COLO829 (cell line): Measurements from ENCODE around the gene SIK1.
"Not testable (repeated sequence)": the region's sequence is repeated elsewhere in the genome, so short reads cannot be mapped to it uniquely, and the experiment has no call there.

Experiments
- DNase-seq: peaks from one replicate; pipeline ENCODE4 v3.0.0; 2012; ENCODE audit warnings: low spot score

SIK1 gene

DNA sequence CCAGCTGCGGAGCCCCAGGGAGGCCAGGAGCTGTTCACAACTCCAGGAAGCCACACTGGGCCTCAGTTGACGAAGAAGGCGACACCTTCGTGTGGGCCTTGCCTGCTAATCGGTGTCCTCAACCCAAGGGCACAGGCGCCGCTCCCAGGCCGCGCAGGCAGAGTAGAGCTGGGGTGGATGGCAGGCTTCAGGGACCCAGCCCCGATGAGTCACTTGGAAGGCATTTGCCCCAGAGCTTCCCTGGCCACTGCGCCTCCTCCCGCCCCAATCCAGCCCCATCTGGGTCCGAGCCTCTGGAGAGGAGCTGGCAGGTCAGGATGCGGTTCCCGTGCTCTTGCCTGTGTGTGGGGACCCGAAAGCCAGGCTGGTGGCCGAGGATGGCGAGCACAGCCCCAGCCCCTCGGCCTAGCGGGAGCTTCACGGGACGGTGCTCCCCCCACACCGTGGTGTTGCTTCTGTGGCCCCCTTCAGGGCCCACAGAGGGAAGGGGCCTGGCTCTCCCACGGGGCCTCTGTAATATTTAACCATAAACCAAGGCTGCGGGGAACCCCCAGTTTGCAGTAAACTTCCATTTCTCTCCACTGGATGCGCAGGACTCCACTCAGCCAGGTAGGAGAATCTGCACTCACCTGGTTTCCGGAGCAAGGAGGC lies 30.0 kb downstream of the SIK1 start:
- DNase-seq: not testable (repeated sequence)

DNA sequence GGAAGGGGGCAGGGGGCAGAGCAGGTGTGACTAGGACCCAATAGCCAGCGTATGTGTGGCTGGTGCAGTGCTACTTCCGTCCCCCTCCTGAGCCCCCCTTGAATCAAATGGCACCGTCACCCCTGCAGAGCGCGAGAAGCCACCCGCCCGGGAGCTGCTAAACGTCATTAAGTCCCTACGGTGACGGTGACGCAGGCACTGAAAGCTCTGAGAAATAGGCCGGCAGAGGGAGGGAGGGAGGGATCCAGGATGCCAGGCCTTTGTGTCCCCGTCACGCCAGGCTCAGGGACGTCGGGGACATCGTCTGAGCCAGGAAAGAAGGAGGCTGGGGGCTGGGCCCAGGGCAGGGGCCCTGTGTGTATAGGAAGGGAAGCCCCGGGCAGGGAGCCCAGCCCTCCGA lies 43.6 kb downstream of the SIK1 start:
- not testable (repeated sequence) for DNase-seq

DNA sequence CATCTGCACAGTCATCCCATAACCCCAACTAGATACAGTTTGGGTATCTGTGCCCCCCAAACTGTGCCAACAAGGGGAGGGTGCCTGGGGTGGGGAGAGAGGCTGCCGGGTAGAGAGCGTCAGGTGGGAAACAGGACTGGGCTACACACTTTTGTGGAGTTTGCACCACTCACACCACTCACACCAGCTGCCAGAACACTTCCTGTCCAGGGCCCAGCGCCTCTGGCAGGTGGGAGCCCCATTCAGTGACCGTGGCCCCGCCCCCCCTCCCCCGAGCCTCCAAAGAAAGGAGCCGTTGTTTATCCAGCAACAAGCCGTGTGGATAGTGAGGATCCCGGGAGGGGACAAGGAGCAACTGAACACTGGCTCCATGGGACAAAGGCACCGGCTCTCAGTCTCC lies 44.0 kb downstream of the SIK1 start:
- DNase-seq: not testable (repeated sequence)

DNA sequence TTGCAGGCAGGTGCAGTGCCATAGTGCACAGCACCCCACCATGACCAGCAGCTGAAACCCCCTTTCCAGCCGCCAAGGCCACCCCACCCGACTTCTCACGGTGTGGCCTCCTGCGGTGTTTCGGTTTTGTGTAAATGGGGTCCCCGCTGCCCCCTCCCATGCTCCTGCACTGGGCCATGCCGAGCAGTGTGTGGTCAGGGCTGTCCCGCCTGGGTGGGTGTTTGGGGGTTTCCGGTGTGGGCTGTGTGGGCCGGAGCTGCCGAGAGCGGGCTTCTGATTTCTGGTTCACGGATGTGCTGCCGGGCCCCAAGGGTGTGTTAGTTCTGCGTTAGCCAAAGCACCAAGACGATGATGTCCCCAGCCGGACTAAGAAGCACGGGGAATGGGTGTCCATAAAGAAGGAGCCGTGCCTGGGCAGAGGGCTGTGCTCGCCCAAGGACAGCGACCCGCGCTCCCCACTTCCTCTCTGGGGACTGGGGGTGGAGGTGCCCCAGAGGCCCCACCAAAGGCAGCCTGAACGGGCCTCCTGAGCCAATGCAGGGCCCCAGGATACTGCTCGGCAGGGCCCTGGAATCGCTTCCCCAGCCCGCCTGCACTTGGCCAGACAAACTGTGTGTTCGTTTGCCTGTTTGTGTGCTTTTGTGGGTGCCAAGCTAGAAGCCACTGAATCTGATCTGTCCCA lies 45.9 kb downstream of the SIK1 start:
- DNase-seq: not testable (repeated sequence)

DNA sequence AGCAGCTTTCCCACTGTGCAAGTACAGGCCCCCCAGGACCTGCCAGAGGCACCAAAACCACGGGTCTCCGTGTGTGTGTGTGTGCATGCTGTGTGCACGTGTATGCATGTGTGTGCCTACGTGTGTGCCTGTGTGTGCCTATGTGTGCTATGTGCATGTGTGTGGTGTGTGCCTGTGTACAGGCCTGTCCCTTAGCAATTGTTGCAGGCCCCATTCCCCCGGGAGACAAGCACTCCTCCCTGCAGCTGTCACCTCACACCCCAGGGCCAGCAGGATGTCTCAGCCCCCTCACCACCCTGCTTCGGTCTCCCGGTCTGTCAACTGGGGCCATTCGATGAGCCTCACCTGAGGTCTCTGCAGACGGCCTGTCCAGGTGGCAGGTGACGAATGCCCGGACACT lies 46.6 kb downstream of the SIK1 start:
- not testable (repeated sequence) for DNase-seq

DNA sequence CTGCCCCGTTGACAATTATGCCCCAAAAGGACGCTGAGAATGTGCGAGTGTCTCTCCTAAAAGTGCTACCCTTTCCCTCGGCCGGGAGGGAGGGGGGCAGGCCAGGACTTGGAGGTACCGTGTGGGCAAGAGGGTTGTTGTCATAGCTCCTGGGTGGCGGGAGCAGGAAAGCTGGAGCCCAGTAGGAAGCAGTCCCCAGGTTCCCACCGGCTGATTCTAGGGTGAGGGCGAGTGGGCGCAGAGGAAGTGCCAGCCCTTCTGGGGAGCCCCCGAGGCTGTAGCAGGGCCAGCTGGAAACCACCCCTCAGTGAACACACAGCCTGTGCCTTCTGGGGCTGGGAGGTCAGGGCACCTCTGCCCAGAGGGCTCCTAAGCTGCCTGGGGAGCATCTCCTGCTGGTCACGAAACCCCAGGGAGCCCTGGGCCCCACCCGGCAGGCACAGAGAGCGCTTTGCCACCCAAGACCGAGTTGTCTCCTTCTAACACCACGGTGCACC lies 47.3 kb downstream of the SIK1 start:
- DNase-seq: not testable (repeated sequence)

DNA sequence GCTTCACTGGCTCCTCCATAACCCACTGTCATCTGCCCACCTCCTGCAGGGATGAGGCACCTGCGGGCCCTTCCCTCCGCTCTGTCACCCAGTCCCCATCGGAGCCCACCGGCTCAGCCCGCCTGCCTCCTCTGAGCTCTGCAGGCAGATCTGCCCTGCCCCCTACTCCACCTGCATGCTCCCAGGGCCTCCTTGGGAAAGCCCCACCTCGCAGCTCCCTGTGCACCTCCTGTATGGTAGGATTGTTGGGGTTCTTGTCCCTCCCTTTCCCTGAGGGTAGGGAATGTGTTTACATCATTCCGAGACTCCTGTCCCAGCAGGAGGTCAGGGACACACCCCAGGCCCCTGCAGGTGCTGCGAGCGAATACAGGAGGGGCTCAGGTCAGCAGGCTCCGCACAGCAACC lies 50.5 kb downstream of the SIK1 start:
- no peak for DNase-seq

DNA sequence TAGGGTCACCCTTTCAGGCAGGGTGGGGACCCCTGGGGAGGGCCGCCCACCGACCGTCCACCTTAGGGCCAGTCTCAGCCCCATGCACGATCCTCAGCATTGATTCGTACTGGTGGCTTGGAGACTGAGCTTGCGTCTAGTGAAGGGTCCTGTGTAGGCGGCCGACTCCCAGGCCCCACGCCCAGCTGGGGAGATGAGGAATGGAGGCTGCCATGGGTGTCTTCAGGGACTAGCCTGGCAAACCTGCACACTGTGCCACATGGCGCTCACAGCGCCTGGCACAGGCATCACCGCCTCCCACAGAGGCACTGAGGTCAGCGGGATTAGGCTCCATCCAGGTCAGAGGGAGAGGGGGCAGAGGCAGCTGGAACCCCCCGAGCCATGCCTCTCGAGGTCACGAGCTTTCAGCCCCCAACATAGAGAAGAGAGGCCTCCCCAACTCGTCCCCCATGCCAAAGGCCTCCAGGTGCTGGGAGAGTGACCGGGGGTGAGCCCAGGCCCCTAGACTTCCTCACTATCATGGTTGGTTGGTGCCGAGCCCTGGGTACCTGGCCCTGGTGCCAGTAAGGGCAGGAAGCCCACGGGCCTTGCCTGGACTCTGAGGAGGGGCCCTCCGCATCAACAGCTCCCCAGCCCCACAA lies 51.0 kb downstream of the SIK1 start:
- DNase-seq: no peak

DNA sequence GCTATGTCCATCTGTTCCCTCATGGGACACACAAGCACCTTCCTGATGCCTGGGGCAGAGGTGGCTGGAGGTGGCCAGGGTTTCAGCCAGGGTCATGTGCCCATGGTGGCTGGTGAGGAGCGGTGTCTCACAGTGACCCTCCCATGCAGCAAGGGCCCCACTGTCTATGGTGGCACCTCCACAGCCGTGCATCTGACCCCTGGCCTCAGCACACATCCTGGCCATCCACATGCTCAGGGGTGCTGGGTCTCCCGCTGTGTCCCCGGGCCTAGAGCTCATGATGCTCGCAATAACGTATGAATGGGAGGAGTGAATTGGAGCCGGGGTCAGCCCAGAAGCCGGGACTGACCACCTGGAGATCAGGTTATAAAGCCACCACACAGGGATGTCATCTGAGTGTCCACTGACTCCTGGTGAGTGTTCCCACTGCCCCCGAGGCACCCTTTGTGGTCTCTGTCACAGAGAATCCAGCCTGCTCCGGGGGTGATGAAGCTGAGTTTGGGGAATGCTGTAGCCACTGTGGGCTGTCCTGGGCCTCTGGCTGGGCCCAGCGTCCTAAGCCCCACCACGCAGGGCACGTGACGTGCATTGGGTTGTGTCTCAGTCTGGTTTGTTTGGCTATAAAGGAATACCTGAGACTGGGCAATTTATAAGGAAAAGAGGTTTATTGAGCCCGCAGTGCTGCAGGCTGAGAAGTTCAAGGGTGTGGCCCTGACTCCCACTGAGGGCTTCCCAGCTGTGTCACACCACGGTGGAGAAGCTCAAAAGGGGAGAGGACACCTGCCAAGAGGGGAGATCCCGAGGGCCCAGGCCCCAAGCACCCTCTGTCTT lies 51.7 kb downstream of the SIK1 start:
- no peak for DNase-seq

DNA sequence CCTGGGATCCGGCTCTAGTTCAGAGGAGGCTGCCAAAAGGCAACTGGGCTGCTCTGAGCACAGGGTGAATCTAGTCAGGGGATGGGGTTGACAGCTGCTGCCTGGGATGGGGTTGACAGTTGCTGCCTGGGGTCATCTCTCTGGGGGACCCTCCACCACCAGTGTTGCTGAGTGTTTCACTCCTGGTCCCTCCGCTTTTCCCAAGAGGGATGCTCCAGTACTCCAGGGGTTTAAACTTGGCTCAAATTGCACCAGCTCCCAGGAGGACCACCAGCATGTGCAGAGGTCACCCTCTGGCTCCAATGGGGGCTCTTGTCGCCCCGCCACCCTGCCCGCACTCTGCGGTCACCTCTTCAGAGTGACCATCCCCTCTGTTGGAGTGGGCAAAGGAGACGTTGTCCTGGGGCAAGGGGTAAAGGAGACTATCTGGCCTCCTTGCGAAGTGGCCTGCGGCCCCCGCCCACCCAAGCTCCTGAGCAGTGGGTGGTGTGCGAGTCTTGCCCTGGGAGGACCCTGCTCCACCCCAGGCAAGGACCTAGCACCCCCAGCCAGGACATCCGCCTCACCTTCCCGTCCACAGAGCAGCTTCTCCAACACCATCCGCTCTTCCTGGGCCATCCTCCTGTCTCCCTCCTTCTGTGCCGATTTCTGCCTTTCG lies 52.6 kb downstream of the SIK1 start:
- DNase-seq: no peak

DNA sequence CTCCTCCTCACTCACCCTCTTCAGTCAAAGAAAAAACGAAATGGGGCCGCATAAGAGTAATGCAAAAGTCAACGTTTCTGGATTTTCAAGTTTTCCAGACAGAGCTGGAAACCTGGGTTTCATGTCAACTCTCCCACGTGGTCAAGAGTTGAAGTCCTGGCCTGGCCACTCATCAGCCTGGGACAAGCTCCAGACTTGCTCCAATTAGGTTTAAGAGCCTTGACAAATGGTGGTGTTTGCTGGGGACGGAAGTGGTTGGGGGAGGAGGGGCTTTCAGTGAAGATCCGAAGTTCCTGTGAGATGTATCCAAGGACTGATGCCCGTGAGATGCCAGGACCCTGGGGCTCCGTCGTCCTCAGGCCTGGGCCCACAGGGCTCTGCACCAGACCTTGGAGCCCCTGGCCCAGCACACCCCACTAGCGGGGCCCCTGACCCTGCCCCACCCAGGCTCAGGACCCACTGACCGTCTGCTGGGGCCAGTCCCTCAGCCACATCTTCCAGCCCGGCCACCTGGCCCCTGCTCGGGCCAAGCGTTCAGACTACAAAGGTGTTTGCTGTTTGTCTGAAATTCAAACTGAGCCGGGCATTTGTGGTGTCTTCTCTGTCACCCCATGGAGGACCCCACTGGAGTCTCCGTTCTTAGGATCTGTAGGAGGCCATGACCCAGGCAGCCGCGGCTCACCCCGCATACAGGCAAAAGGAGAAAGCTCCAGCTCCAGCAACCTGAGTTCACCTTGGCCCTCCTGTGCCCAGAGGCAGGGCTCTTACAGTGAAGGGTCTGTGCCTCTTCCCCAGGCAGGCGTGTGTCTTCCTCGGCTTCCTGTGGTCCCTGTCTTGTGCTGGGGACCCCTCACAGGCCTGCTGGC lies 53.3 kb downstream of the SIK1 start:
- DNase-seq: no peak

DNA sequence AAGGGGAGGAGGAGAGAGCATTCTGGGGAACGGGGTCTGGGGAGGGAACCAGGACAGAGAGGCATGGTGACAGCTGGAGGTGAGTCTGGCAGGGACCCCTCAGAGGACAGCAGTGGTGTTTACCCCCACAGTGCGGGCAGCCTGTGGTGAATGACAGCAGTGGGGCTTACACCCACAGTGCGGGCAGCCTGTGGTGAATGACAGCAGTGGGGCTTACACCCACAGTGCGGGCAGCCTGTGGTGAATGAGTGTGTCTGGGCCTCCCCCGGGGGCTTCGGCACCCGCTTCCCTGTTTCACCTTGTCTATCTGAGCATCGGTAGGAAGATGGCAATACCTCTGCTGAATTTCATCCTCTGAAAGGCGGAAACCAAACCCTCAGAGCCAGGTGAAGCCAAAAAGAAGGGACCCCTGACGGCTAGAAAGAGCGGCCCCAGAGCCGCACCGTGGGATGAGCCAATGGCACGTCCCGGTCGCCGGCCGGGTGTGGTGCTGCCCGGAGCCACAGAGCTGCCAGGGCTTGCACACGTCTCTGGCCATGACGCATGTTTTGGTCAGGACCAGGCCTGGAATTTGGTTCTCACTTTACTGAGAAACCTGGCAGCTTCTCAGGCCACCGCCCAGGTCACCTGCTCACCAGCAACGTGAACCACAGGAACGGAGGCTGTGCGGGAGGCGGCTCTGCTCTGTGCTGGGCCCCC lies 54.1 kb downstream of the SIK1 start:
- DNase-seq: no peak

DNA sequence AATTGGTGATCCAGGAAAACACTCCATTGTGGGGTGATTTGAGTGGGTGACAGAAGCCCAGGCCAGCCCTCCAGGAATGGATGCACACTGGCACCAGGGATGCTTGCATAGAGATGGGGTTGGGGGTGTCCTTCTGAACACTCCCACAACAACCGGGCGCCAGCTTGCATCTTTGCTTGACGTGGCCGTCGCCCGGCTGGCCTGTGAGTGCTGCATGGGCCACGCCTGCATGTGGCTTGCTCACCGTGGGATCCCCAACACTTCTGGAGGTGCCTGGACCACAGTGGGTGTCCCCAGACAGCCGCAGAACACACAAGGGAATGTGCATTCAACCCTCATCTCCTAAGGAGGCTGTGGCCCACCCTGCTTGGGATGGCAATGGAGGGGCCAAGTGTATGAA lies 55.1 kb downstream of the SIK1 start:
- no peak for DNase-seq

DNA sequence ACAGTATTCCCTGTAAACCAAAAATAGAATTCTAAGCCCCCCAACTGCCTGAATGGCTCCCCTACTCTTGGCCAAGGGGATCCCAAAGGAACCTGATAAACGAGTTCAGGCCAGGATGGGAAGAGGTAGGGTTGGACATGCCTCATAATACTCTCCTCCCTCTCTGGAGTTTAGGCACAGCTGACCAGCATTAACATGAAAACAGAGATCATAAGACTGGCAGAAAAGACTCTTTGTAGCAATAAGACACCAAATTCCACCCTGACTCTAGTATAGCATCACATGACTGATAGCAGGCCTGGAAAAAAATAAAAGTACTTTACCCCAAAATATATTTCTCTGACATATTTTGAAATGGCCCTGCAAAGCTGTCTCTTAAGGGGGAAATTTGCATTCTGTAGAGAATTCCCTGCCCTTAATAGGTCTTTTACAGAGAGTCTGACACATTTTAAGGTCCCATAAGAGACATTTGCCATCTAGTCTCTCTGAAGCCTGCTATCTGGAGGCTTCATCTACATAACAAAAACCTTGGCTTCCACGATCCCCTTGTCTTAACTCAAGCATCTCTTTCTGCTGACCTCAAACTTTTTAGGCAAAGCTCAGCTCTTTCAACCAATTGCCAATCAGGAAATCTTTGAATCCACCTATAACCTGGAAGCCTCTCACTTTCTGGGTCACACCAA lies 55.9 kb downstream of the SIK1 start:
- DNase-seq: no peak

DNA sequence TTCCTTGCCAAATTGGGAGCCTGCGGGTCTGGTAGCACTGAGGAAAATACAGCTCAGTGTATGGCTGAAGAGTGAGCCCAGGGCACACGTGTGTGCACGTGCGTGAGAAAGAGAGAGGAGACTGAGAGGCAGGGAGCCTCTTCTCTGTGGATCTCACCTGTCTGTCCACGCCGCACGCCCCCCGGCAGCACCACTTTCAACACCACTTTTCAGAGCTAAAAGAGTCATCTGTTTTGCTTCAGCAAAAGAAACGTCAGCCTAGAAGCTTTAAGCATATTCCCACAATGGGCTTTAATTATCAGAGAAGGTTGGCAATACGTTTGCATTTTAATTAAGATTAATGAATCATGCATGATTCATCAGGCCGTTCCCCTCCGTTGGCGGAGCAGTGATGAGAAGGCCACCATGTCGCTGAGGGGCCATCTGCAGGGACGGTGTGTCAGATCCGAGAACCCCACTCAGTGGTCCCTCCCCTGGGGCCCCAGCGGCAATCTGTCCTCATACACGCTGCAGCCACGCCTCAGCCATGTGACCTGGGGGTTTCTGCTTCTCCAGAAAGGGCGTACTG lies 56.8 kb downstream of the SIK1 start:
- peak; percentile 59 for DNase-seq

DNA sequence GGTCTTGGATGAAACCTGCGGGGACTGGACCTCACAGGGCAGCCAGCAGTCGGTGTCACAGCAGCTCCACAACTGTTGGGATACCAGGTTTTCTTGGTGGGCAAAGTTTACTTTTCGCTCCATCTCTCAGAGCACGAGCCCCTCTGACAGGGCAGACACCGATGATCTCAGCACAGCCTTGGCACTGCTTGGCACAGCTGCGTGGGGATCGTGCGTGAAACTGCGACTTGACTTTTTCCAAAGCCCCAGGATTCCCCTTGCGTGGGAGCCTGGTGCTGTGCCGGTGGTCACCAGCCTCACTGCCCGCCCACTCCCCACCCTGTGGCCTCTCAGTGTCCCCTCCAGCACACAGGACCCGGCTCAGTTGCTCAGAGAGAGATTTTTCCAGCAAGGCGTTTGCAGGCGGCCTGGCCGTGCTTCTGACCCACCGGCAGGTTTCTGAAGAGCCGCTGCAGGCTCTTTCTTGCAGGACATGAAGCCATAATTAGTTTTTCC lies 57.3 kb downstream of the SIK1 start:
- DNase-seq: no peak

DNA sequence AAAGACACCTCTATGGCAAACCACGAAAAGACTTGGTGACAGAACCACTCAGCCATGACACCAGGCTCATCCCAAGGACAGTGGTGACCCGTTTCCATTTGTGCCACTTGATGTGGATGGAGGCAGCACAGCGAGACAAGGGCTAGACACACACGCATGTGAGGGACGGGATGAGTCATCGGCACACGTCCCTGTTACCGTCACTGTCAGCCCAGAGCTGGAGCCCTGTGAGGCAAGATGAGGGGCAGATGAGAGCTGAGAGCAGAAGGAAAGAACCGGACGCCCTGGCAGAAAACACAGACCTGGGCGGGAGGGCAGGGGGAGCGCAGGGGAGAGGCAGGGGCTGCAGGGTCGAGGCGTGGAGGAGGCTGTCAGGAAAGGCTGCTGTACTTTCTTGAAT lies 57.8 kb downstream of the SIK1 start:
- no peak for DNase-seq

DNA sequence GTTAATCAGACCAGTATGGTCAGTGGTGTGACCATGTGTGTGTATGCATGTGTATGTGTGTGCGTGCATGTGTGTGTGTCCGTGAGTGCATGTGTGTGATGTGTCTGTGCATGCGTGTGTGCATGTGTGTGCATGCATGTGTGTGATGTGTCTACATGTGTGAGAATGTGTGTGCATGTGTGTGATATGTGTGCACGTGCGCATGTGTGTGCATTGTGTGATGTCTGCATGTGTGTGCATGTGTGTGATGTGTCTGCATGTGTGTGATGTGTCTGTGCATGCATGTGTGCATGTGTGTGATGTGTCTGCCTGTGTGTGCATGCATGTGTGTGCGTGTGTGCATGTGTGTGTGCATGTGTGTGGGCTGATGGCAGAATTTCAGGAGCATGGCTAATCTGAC lies 58.2 kb downstream of the SIK1 start:
- DNase-seq: no peak

DNA sequence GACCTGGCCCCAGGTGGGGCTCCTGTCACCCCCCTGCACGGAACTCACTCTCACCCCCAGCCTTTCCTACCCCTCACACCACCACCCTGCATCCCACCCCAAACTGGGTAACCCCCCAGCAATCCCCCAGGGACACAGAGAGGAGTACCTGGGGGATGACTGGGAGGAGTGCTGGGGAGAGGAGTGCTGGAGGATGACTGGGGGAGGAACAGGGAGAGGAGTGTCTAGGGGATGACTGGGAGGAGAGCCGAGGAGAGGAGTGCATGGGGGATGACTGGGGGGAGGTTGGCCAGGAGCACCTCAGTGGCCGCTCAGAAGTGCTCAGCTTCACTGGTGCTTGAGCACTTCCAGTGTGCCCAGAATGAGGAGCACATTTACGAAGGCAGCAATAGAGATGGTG lies 59.1 kb downstream of the SIK1 start:
- no peak for DNase-seq
